ENCODE results near the gene HPN.

DNA sequence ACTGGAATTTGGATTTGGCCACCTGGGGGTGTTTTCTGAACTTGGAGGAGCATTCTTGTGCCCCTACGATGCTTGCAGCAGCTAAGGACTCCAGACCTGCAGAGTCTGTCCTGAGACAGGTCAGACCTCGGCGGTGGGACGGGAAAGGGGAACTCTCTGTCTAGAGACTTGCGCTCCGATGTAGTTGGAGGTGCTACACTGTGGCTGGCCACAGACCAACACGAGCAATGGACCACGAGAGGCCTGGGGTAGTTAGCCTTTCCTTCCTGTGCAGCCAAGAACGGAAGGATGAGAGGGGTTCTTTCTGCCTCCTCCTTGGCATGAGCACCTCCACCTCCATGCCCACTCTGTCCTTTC, 47.3 kb upstream of the HPN start:
- no peak for TF ChIP-seq CTCF (IDR thresholded peaks at IDR 0.05)
- TF ChIP-seq POLR2A (IDR thresholded peaks at IDR 0.05): no peak
- TF ChIP-seq EP300 (IDR thresholded peaks at IDR 0.05): no peak
